H1 (cell line): ENCODE data around the gene RIN2. TPM values are rescaled to one million over a fixed set of nuclear protein-coding genes. Genes with fewer than 3 reads are reported as not detected.

Experiments
- CTCF ChIA-PET: fragments of 300-600 bp; sonication (Branson Sonifier 250); formaldehyde crosslinking; loops from one replicate; lab custom pipeline; 2021; ENCODE audit not compliant: partially characterized antibody; lab: Charles Lee
- POLR2A ChIA-PET: fragments of 300-600 bp; sonication (Branson Sonifier 250); formaldehyde crosslinking; loops from one replicate; lab custom pipeline; 2021; ENCODE audit warnings: inconsistent platforms; ENCODE audit not compliant: partially characterized antibody; lab: Charles Lee
- DNase-seq, 2 experiments: peaks; one replicate each; pipeline versions ENCODE4 v3.0.0 to v3.0.0-alpha.2; 2010 to 2022; ENCODE audit warnings: low spot score in 2 of 2, low read depth in 1 of 2, mixed read lengths in 1 of 2
- FAIRE-seq: peaks from 2 replicates; lab custom pipeline; 2011; peaks lifted over from hg19 to GRCh38; lab: Jason Lieb, UNC
- H2AFZ ChIP-seq: 2 replicates; pipeline ENCODE4 v1.8.1; 2012; ENCODE audit warnings: low read length, inconsistent platforms
- H2AK5ac ChIP-seq: 2 replicates; pipeline ENCODE4 v1.6.1; 2013; ENCODE audit warnings: low read depth, low read length
- H2BK120ac ChIP-seq: replicated peaks from 2 replicates; pipeline ENCODE3; 2013; ENCODE audit warnings: low read depth, low read length, inconsistent platforms
- H2BK12ac ChIP-seq: 2 replicates; pipeline ENCODE4 v1.6.1; 2013; ENCODE audit warnings: low read depth, low read length
- H2BK15ac ChIP-seq: 2 replicates; pipeline ENCODE4 v1.6.1; 2013; ENCODE audit warnings: low read length
- H2BK20ac ChIP-seq: 2 replicates; pipeline ENCODE4 v1.6.1; 2013; ENCODE audit warnings: low read length
- H2BK5ac ChIP-seq: 2 replicates; pipeline ENCODE4 v1.6.1; 2013; ENCODE audit warnings: low read depth, low read length
- H3K14ac ChIP-seq: 2 replicates; pipeline ENCODE4 v1.6.1; 2013; ENCODE audit warnings: inconsistent platforms; ENCODE audit not compliant: insufficient read length
- H3K18ac ChIP-seq: 2 replicates; pipeline ENCODE4 v1.6.1; 2013; ENCODE audit warnings: low read length; ENCODE audit errors: extremely low read depth
- H3K23ac ChIP-seq: 2 replicates; pipeline ENCODE4 v1.6.1; 2013; ENCODE audit warnings: inconsistent platforms; ENCODE audit not compliant: insufficient read length
- H3K23me2 ChIP-seq: 2 replicates; pipeline ENCODE4 v1.6.1; 2013; ENCODE audit warnings: low read depth, low read length
- H3K27ac ChIP-seq: 2 replicates; pipeline ENCODE4 v1.6.1; 2011; ENCODE audit warnings: low read depth, low read length, inconsistent platforms
- H3K27me3 ChIP-seq, 4 experiments: replicated peaks in 1 of 4; 1 replicate in 1 of 4; 2 replicates in 3 of 4; pipeline versions ENCODE4 v1.6.1 to v1.8.1; 2011 to 2013; ENCODE audit warnings: low read length in 3 of 4, mild to moderate bottlenecking in 3 of 4, inconsistent platforms in 2 of 4, mixed read lengths in 2 of 4, moderate library complexity in 1 of 4; ENCODE audit not compliant: control insufficient read depth in 3 of 4, insufficient read depth in 3 of 4; ENCODE audit errors: extremely low read depth in 1 of 4
- H3K36me3 ChIP-seq, 4 experiments: 2 replicates each; pipeline versions ENCODE4 v1.6.1 to v1.8.1; 2011 to 2013; ENCODE audit warnings: mild to moderate bottlenecking in 4 of 4, low read length in 3 of 4, moderate library complexity in 2 of 4, control low read depth in 1 of 4, inconsistent platforms in 1 of 4; ENCODE audit not compliant: insufficient read depth in 4 of 4, control insufficient read depth in 2 of 4
- H3K4ac ChIP-seq: replicated peaks from 2 replicates; pipeline ENCODE3; 2013; ENCODE audit warnings: low read length, low read depth, mixed read lengths, inconsistent platforms; ENCODE audit not compliant: insufficient read length
- H3K4me1 ChIP-seq, 4 experiments: replicated peaks in 1 of 4; 1 replicate in 1 of 4; 2 replicates in 3 of 4; pipeline versions ENCODE4 v1.6.1 to v1.8.1; 2011 to 2013; ENCODE audit warnings: low read length in 3 of 4, inconsistent platforms in 2 of 4, mixed read lengths in 1 of 4; ENCODE audit not compliant: insufficient read depth in 4 of 4, control insufficient read depth in 3 of 4
- H3K4me2 ChIP-seq, 2 experiments: 2 replicates each; pipeline versions ENCODE4 v1.6.1 to v1.8.1; 2011 to 2013; ENCODE audit warnings: low read depth in 2 of 2, low read length in 2 of 2, control low read depth in 1 of 2, inconsistent platforms in 1 of 2, mild to moderate bottlenecking in 1 of 2; ENCODE audit not compliant: insufficient read depth in 1 of 2
- H3K4me3 ChIP-seq, 4 experiments: fragments of 200-600, 300-600 bp in 1 of 4; sonication (generic), shearing (Covaris generic), sonication (Bioruptor Twin) in 1 of 4; 2 replicates each; pipeline versions ENCODE4 v1.5.1 to v1.8.1; 2011 to 2016; ENCODE audit warnings: low read length in 4 of 4, low read depth in 3 of 4, control low read depth in 2 of 4, inconsistent platforms in 2 of 4, mild to moderate bottlenecking in 2 of 4, mixed read lengths in 1 of 4, moderate library complexity in 1 of 4; ENCODE audit not compliant: insufficient read depth in 2 of 4; ENCODE audit errors: extremely low read depth in 1 of 4
- H3K56ac ChIP-seq: replicated peaks from 2 replicates; pipeline ENCODE3; 2013; ENCODE audit warnings: low read depth, mild to moderate bottlenecking, mixed read lengths, low read length, inconsistent platforms; ENCODE audit not compliant: insufficient read length
- H3K79me1 ChIP-seq: 2 replicates; pipeline ENCODE4 v1.6.1; 2013; ENCODE audit warnings: low read depth, low read length, control low read depth
- H3K79me2 ChIP-seq, 2 experiments: 2 replicates each; pipeline versions ENCODE4 v1.6.1 to v1.8.1; 2012 to 2013; ENCODE audit warnings: low read length in 2 of 2, mild to moderate bottlenecking in 2 of 2, inconsistent platforms in 1 of 2; ENCODE audit not compliant: insufficient read depth in 2 of 2, control insufficient read depth in 1 of 2
- H3K9ac ChIP-seq, 4 experiments: replicated peaks in 1 of 4; 1 replicate in 1 of 4; 2 replicates in 3 of 4; pipeline versions ENCODE4 v1.6.1 to v1.8.1; 2011 to 2013; ENCODE audit warnings: low read depth in 3 of 4, low read length in 3 of 4, control low read depth in 2 of 4, mild to moderate bottlenecking in 2 of 4, moderate library complexity in 2 of 4, inconsistent platforms in 1 of 4; ENCODE audit errors: extremely low read depth in 1 of 4
- H3K9me3 ChIP-seq, 2 experiments: 2 replicates each; pipeline versions ENCODE4 v1.6.1 to v1.8.1; 2012 to 2013; ENCODE audit warnings: mild to moderate bottlenecking in 2 of 2, moderate library complexity in 2 of 2, control low read depth in 1 of 2, inconsistent platforms in 1 of 2, low read depth in 1 of 2, low read length in 1 of 2, mixed read lengths in 1 of 2; ENCODE audit not compliant: insufficient read depth in 2 of 2
- H4K20me1 ChIP-seq, 2 experiments: replicated peaks in 1 of 2; 2 replicates each; pipeline versions ENCODE3 to v1.8.1; 2011 to 2013; ENCODE audit warnings: inconsistent platforms in 2 of 2, low read length in 2 of 2, mild to moderate bottlenecking in 1 of 2; ENCODE audit not compliant: insufficient read depth in 2 of 2, control insufficient read depth in 1 of 2
- H4K5ac ChIP-seq: 2 replicates; pipeline ENCODE4 v1.6.1; 2013; ENCODE audit warnings: low read length, low read depth, mixed read lengths, inconsistent platforms; ENCODE audit not compliant: insufficient read length
- H4K8ac ChIP-seq: 2 replicates; pipeline ENCODE4 v1.8.0; 2013; ENCODE audit warnings: mild to moderate bottlenecking, moderate library complexity, low read length, inconsistent platforms; ENCODE audit not compliant: insufficient read depth; ENCODE audit errors: extremely low read depth
- H4K91ac ChIP-seq: replicated peaks from 2 replicates; pipeline ENCODE3; 2013; ENCODE audit warnings: low read length, mixed read lengths, inconsistent platforms; ENCODE audit not compliant: insufficient read length
- FOSL1 ChIP-seq: IDR thresholded peaks from 2 replicates; pipeline ENCODE4 v1.6.1; 2011; ENCODE audit warnings: mild to moderate bottlenecking, low read depth, low read length, moderate library complexity; ENCODE audit not compliant: insufficient read depth
- WGBS, 2 experiments: shearing (Covaris generic) in 1 of 2; methylation state at CpG; one replicate each; pipeline versions ENCODE4 v1.1.6 to v1.1.7; 2013 to 2015; ENCODE audit warnings: low lambda C conversion rate in 2 of 2, mixed read lengths in 2 of 2, inconsistent platforms in 1 of 2, low coverage in 1 of 2, missing lambda C conversion rate in 1 of 2; ENCODE audit not compliant: insufficient replicate concordance in 2 of 2, insufficient coverage in 1 of 2, insufficient read length in 1 of 2; ENCODE audit errors: extremely low coverage in 1 of 2, missing lambda C conversion rate in 1 of 2; 5-methylcytosine and 5-hydroxymethylcytosine counted together
- polyA plus RNA-seq, 7 experiments: library from polyadenylated mRNA; depleted of rRNA in 3 of 7; stranded (reverse) in 5 of 7; unstranded in 2 of 7; fragments of >200 nt in 5 of 7; fragments of 200-250 nt in 2 of 7; gene quantifications; 1 replicate in 5 of 7; 2 replicates in 1 of 7; 4 replicates in 1 of 7; pipeline versions ENCODE4 v1.2.1 to v1.2.3, GENCODE V29; 2011 to 2013; ENCODE audit warnings: missing spikeins in 2 of 7, mixed read lengths in 2 of 7
- total RNA-seq: library from RNA; stranded (reverse); fragmentation: NEBNext Ultra II Directional; extraction: Animal tissue kit (Norgen Biotek cat#: 25700); gene quantifications from 2 replicates; pipeline ENCODE4 v1.2.1, GENCODE V29; 2021

The RIN2 gene
- total and polyA plus RNA-seq, 2 of the 8 experiments (the other 6 are each of a cell fraction or from before 2014, with no cell fraction given) = 0.20 to 1.3 TPM

DNA sequence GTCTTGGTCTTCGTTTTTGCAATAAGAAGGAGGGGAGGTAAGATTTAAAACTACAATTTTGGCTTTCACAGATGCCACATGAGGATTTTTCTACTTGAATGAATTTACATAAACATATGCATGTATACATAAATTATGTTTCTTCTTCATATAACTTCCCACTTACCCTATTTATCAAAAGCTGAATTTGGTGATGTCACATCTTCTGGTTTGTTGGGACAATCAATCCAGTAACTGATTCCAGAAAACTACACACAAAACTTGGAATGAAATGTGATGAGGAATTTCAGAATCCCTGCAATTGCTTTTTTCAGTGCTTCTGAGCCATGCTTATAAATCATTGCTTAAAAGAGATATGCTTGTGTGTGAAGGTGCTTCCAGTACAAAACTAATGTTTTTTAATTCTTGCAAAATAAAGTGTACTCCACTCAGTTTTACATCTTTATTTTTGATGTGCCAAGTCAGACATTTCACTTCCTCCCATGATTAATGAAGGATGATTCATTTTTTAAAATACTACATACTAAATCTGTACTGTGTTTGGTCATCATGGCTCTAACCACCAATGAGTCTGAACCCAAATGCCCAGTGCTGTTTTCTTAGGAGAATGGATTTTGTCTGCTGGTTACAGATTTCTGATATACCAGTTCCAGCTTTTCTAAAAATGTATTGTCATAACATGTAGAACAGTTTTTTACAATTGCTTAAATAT, 32.1 kb upstream of the RIN2 start:
- Histone ChIP-seq H3K27me3 (no peaks in the 10 kb centered on the region), H3K56ac (no peak overlapping the region), H3K18ac (no peak overlapping the region), H3K9me3 (no peaks in the 10 kb centered on the region), H2AK5ac (no peak overlapping the region), H3K27ac (no peak overlapping the region), H2BK15ac (no peak overlapping the region), H4K5ac (no peak overlapping the region), H4K91ac (no peak overlapping the region), H2BK20ac (no peak overlapping the region), H4K20me1 (no peaks in the 10 kb centered on the region), H3K4me2 (no peak overlapping the region), H3K23ac (no peak overlapping the region), H3K4ac (no peak overlapping the region), H3K79me1 (no peaks in the 10 kb centered on the region), H2BK5ac (no peak overlapping the region), H3K4me1 (no peaks in the 10 kb centered on the region), H3K14ac (no peak overlapping the region), H2BK12ac (no peak overlapping the region), H3K4me3 (no peak overlapping the region), H3K36me3 (no peaks in the 10 kb centered on the region), H3K79me2 (no peaks in the 10 kb centered on the region), H2BK120ac (no peak overlapping the region), H3K9ac (no peak overlapping the region), H3K23me2 (no peaks in the 10 kb centered on the region), H2AFZ (no peak overlapping the region), H4K8ac (no peak overlapping the region)
- CTCF ChIA-PET = interaction anchor here (2.3 kb wide), 1 partner anchor 63 kb away, joined by 5 read pairs; no protein-coding TSS in a partner anchor
- 91% methylated on average over 1 of the region's 1 CpG; no CpG with 5 or more reads in 1 of the 2 experiments for WGBS, 2 experiments
- no peak for DNase-seq
- no peak for FAIRE-seq
- no peak for TF ChIP-seq FOSL1
- POLR2A ChIA-PET = no interaction called here
